Tibial nerve (tissue), 4 donors: ENCODE results near the gene WDR37.

Experiments
- CTCF ChIP-seq, 5 experiments: fragments of 200-600 bp in 3 of 5; fragments of 450-650 bp in 2 of 5; sonication (generic) in 3 of 5; IDR thresholded peaks; one replicate each; pipeline ENCODE4 v1.5.1; 2016 to 2019; ENCODE audit warnings: antibody characterized with exemption in 5 of 5, mild to moderate bottlenecking in 3 of 5, moderate library complexity in 2 of 5
- EP300 ChIP-seq, 2 donors: sonication (generic); formaldehyde crosslinking; IDR thresholded peaks; one replicate each; pipeline ENCODE4 v1.6.1; 2017; ENCODE audit warnings: antibody characterized with exemption in 2 of 2, mild to moderate bottlenecking in 1 of 2
- POLR2A ChIP-seq, 2 donors: fragments of 450-650 bp; IDR thresholded peaks; one replicate each; pipeline ENCODE4 v1.6.1; 2017; ENCODE audit warnings: antibody characterized with exemption in 2 of 2, mild to moderate bottlenecking in 2 of 2, moderate library complexity in 2 of 2

GRCh38 chr10:1068380-1069361, 12.5 kb downstream of the WDR37 start:
- no peak for TF ChIP-seq CTCF (IDR thresholded peaks at IDR 0.05)
- TF ChIP-seq EP300 (IDR thresholded peaks at IDR 0.05): no peak
- TF ChIP-seq POLR2A (IDR thresholded peaks at IDR 0.05): no peak
